Smooth muscle cell (in vitro differentiated cells): Measurements from ENCODE around the gene TPP2. TPM values are rescaled to one million over a fixed set of nuclear protein-coding genes. Genes with fewer than 3 reads are reported as not detected.

ENCODE experiments used
- DNase-seq: peaks from one replicate; lab custom pipeline; 2025; ENCODE audit not compliant: unreplicated experiment; lab: John Stamatoyannopoulos, UW
- H2AFZ ChIP-seq: fragments of 200-600 bp; sonication (generic); 2 replicates; pipeline ENCODE4 v1.6.0; 2016; ENCODE audit warnings: antibody characterized with exemption, low read depth, mild to moderate bottlenecking
- H3F3A ChIP-seq: fragments of 200-600 bp; sonication (generic); 2 replicates; pipeline ENCODE4 v1.6.0; 2017; ENCODE audit warnings: antibody characterized with exemption, low read depth
- H3K27ac ChIP-seq: fragments of 200-600 bp; sonication (generic); 2 replicates; pipeline ENCODE4 v1.5.1; 2016; ENCODE audit warnings: low read depth, mild to moderate bottlenecking
- H3K27me3 ChIP-seq: fragments of 200-600 bp; sonication (generic); 2 replicates; pipeline ENCODE4 v1.6.1; 2016; ENCODE audit warnings: low read depth, mild to moderate bottlenecking
- H3K36me3 ChIP-seq: fragments of 200-600 bp; sonication (generic); 2 replicates; pipeline ENCODE4 v1.5.1; 2016; ENCODE audit warnings: low read depth
- H3K4me1 ChIP-seq: fragments of 200-600 bp; sonication (generic); 2 replicates; pipeline ENCODE4 v1.5.1; 2016; ENCODE audit warnings: low read depth
- H3K4me2 ChIP-seq: fragments of 200-600 bp; sonication (generic); 2 replicates; pipeline ENCODE4 v1.6.0; 2016; ENCODE audit warnings: mild to moderate bottlenecking
- H3K4me3 ChIP-seq: fragments of 200-600 bp; sonication (generic); 2 replicates; pipeline ENCODE4 v1.5.1; 2016; ENCODE audit warnings: mild to moderate bottlenecking
- H3K79me2 ChIP-seq: fragments of 200-600 bp; sonication (generic); 2 replicates; pipeline ENCODE4 v1.6.0; 2016; ENCODE audit warnings: low read depth, mild to moderate bottlenecking
- H3K9ac ChIP-seq: fragments of 200-600 bp; sonication (generic); 2 replicates; pipeline ENCODE4 v1.6.0; 2016; ENCODE audit warnings: low read depth
- H3K9me3 ChIP-seq: fragments of 200-600 bp; sonication (generic); replicated peaks from 2 replicates; pipeline ENCODE4 v1.5.1; 2016; ENCODE audit warnings: low read depth
- H4K20me1 ChIP-seq: fragments of 200-600 bp; sonication (generic); 2 replicates; pipeline ENCODE4 v1.6.0; 2016; ENCODE audit warnings: low read depth
- CTCF ChIP-seq: fragments of 200-600 bp; sonication (generic); IDR thresholded peaks from 2 replicates; pipeline ENCODE4 v1.5.1; 2017; ENCODE audit warnings: borderline replicate concordance, mild to moderate bottlenecking, antibody characterized with exemption; ENCODE audit not compliant: insufficient read depth, poor library complexity, severe bottlenecking
- WGBS: methylation state at CpG from one replicate; pipeline ENCODE4 v1.1.7; 2016; ENCODE audit warnings: low lambda C conversion rate; 5-methylcytosine and 5-hydroxymethylcytosine counted together
- polyA plus RNA-seq: library from polyadenylated mRNA; unstranded; fragments of >200 nt; fragmentation: Nextera tagmentation; extraction: Ambion mirVana; gene quantifications from 2 replicates; pipeline ENCODE4 v1.2.1, GENCODE V29; 2016
- total RNA-seq: library from RNA; depleted of rRNA; stranded (reverse); fragments of >200 nt; gene quantifications from 2 replicates; pipeline ENCODE4 v1.2.3, GENCODE V29; 2014

The TPP2 gene
- total and polyA plus RNA-seq, 2 experiments from 2014 or later = 13.0 to 38.7 TPM

GRCh38 chr13:102698649-102698980 lies 101.8 kb downstream of the TPP2 start:
- no peak for TF ChIP-seq CTCF
- H3K4me1 ChIP-seq = peaks cover 8% of the 10 kb centered on the region
- no peaks in the 10 kb centered on the region for H3K36me3 ChIP-seq
- no peaks in the 10 kb centered on the region for H3K27me3 ChIP-seq
- no peaks in the 10 kb centered on the region for H3K9me3 ChIP-seq
- no peaks in the 10 kb centered on the region for H3K79me2 ChIP-seq
- H3F3A ChIP-seq = no peaks in the 10 kb centered on the region
- no peak overlapping the region for H3K27ac ChIP-seq
- no peak overlapping the region for H3K4me2 ChIP-seq
- H3K9ac ChIP-seq = no peak overlapping the region
- no peak overlapping the region for H2AFZ ChIP-seq
- DNase-seq = no peak
- H4K20me1 ChIP-seq = no peaks in the 10 kb centered on the region
- 85% methylated on average over 2 of the region's 2 CpGs for WGBS
- H3K4me3 ChIP-seq = no peak overlapping the region

- Histone ChIP-seq H3K27me3 (no peaks in the 10 kb centered on the region), H3K4me2 (no peak overlapping the region), H2AFZ (no peak overlapping the region), H3K9ac (no peak overlapping the region), H3K36me3 (no peaks in the 10 kb centered on the region), H3K9me3 (no peaks in the 10 kb centered on the region), H3K4me1 (peaks cover 8% of the 10 kb centered on the region), H4K20me1 (no peaks in the 10 kb centered on the region), H3K79me2 (no peaks in the 10 kb centered on the region), H3K27ac (no peak overlapping the region), H3F3A (no peaks in the 10 kb centered on the region), H3K4me3 (no peak overlapping the region)
- no peak for TF ChIP-seq CTCF
- no peak for DNase-seq
- 84% methylated on average over 3 of the region's 3 CpGs for WGBS
Observed at GRCh38 chr13:102699504-102699903, 102.7 kb downstream of the TPP2 start.

- Histone ChIP-seq H3K4me2 (no peak overlapping the region), H3K36me3 (no peaks in the 10 kb centered on the region), H3K27me3 (no peaks in the 10 kb centered on the region), H4K20me1 (no peaks in the 10 kb centered on the region), H3K4me1 (peaks cover 8% of the 10 kb centered on the region), H3F3A (no peaks in the 10 kb centered on the region), H3K4me3 (no peak overlapping the region), H3K9me3 (no peaks in the 10 kb centered on the region), H3K27ac (no peak overlapping the region), H3K79me2 (no peaks in the 10 kb centered on the region), H2AFZ (no peak overlapping the region), H3K9ac (no peak overlapping the region)
- 82% methylated on average over 14 of the region's 14 CpGs for WGBS
- TF ChIP-seq CTCF = no peak
- no peak for DNase-seq
Observed at GRCh38 chr13:102700088-102701031, 103.6 kb downstream of the TPP2 start.

- no peaks in the 10 kb centered on the region for H4K20me1 ChIP-seq
- H2AFZ ChIP-seq = no peak overlapping the region
- no peaks in the 10 kb centered on the region for H3K79me2 ChIP-seq
- H3K36me3 ChIP-seq = no peaks in the 10 kb centered on the region
- WGBS = 92% methylated on average over 5 of the region's 5 CpGs
- H3K27ac ChIP-seq = no peak overlapping the region
- H3K9me3 ChIP-seq = no peaks in the 10 kb centered on the region
- H3K4me1 ChIP-seq = peaks cover 8% of the 10 kb centered on the region
- no peak for TF ChIP-seq CTCF
- H3F3A ChIP-seq = no peaks in the 10 kb centered on the region
- no peak overlapping the region for H3K9ac ChIP-seq
- no peak for DNase-seq
- H3K4me3 ChIP-seq = no peak overlapping the region
- no peaks in the 10 kb centered on the region for H3K27me3 ChIP-seq
- no peak overlapping the region for H3K4me2 ChIP-seq
Observed at GRCh38 chr13:102701331-102701730, 104.5 kb downstream of the TPP2 start.
